CD4-positive, alpha-beta memory T cell (primary cell): ENCODE results near the gene GSPT1. TPM values are rescaled to one million over a fixed set of nuclear protein-coding genes. Genes with fewer than 3 reads are reported as not detected.
A peak's percentile ranks its signal among the peaks of the same experiment; 100 is the strongest.
"Not testable (repeated sequence)": the region's sequence is repeated elsewhere in the genome, so short reads cannot be mapped to it uniquely, and the experiment has no call there.

Experiments used
- CTCF ChIA-PET: fragments of 350-600 bp; sonication (Branson Sonifier 250); formaldehyde crosslinking; loops from one replicate; lab custom pipeline; 2021; ENCODE audit warnings: inconsistent platforms; ENCODE audit not compliant: partially characterized antibody; lab: Charles Lee
- POLR2A ChIA-PET: fragments of 350-600 bp; sonication (Branson Sonifier 250); formaldehyde crosslinking; loops from one replicate; lab custom pipeline; 2021; ENCODE audit not compliant: partially characterized antibody; lab: Charles Lee
- DNase-seq, 5 donors: peaks; one replicate each; pipeline versions ENCODE4 v3.0.0 to v3.0.0-alpha.2; 2020 to 2022; ENCODE audit warnings: mixed read lengths in 1 of 5
- H3K27ac ChIP-seq: one replicate; pipeline ENCODE4 v1.7.0; 2013; ENCODE audit warnings: low read depth, low read length
- H3K27me3 ChIP-seq: 2 replicates; pipeline ENCODE4 v1.7.0; 2013; ENCODE audit warnings: mild to moderate bottlenecking, low read length, moderate library complexity; ENCODE audit not compliant: insufficient read depth
- H3K36me3 ChIP-seq: 2 replicates; pipeline ENCODE4 v1.7.0; 2013; ENCODE audit warnings: mild to moderate bottlenecking, low read length, moderate library complexity; ENCODE audit not compliant: insufficient read depth
- H3K4me1 ChIP-seq: 2 replicates; pipeline ENCODE4 v1.7.0; 2013; ENCODE audit warnings: mild to moderate bottlenecking, low read length, moderate library complexity; ENCODE audit not compliant: insufficient read depth
- H3K4me3 ChIP-seq, 2 donors: one replicate each; pipeline ENCODE4 v1.7.0; 2013; ENCODE audit warnings: low read length in 2 of 2, mild to moderate bottlenecking in 1 of 2
- H3K9me3 ChIP-seq, 2 donors: one replicate each; pipeline ENCODE4 v1.7.0; 2013; ENCODE audit warnings: low read length in 2 of 2, control low read depth in 1 of 2; ENCODE audit not compliant: control insufficient read depth in 1 of 2
- H3K27ac Mint-ChIP-seq, 7 donors: one replicate each; pipeline ENCODE4 v1.8.0; 2020 to 2021; ENCODE audit warnings: mixed read lengths in 7 of 7, mild to moderate bottlenecking in 6 of 7, inconsistent platforms in 3 of 7, moderate library complexity in 3 of 7
- H3K27me3 Mint-ChIP-seq, 2 donors: one replicate each; pipeline ENCODE4 v1.8.0; 2020 to 2021; ENCODE audit warnings: mixed read lengths in 2 of 2
- H3K36me3 Mint-ChIP-seq, 2 donors: one replicate each; pipeline ENCODE4 v1.8.0; 2020 to 2021; ENCODE audit warnings: mixed read lengths in 2 of 2, inconsistent platforms in 1 of 2, mild to moderate bottlenecking in 1 of 2
- H3K4me1 Mint-ChIP-seq, 4 donors: one replicate each; pipeline ENCODE4 v1.8.0; 2020 to 2021; ENCODE audit warnings: mixed read lengths in 4 of 4, mild to moderate bottlenecking in 1 of 4
- H3K4me3 Mint-ChIP-seq, 8 donors: one replicate each; pipeline ENCODE4 v1.8.0; 2020 to 2021; ENCODE audit warnings: mixed read lengths in 8 of 8, mild to moderate bottlenecking in 7 of 8, moderate library complexity in 6 of 8, inconsistent platforms in 3 of 8
- H3K9me3 Mint-ChIP-seq, 8 donors: one replicate each; pipeline ENCODE4 v1.8.0; 2020 to 2021; ENCODE audit warnings: mixed read lengths in 8 of 8, mild to moderate bottlenecking in 5 of 8, inconsistent platforms in 3 of 8, moderate library complexity in 1 of 8
- intact Hi-C: fragments of 100-400 bp; cut with micrococcal nuclease; formaldehyde crosslinking; loops from one replicate; pipeline ENCODE4 v1.15.1; 2023
- polyA plus RNA-seq, 2 donors: library from polyadenylated mRNA; unstranded; fragments of 300-500 nt; fragmentation: Illumina TruSeq; gene quantifications; one replicate each; pipeline ENCODE4 v1.2.3, GENCODE V29; 2021
- total RNA-seq, 2 experiments: library from RNA; stranded (reverse); gene quantifications; one replicate each; pipeline ENCODE4 v1.2.3, GENCODE V29; 2021

GSPT1 gene
- total and polyA plus RNA-seq, 4 experiments from 2014 or later, result 89.0 to 106 (median 98.7) TPM

DNA sequence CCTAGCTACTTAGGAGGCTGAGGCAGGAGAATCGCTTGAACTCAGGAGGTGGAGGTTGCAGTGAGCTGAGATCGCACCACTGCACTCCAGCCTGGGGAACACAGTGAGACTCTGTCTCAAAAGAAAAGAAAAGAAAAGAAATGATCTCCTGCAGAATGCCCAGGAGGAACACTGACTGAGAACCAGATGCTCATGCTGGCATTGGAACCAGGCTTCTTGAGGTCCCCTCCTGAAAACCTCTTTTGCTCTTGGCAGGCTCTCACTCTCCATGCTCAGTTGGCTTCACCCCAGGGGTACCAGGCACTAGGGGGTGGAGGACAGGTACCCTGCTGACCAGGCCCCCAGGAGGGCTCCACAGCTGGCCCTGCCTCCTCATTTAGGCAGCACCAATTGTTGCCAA lies 40.8 kb upstream of the GSPT1 start:
- H3K4me1 Mint-ChIP-seq, result no peaks in the 10 kb centered on the region
- no peak overlapping the region for H3K27ac Mint-ChIP-seq
- Histone ChIP-seq H3K36me3 (no peaks in the 10 kb centered on the region), H3K4me1 (no peaks in the 10 kb centered on the region), H3K27ac (no peak overlapping the region), H3K27me3 (no peaks in the 10 kb centered on the region), H3K9me3 (no peaks in the 10 kb centered on the region), H3K4me3 (no peak overlapping the region)
- CTCF ChIA-PET, result no interaction called here
- DNase-seq, result no peak
- POLR2A ChIA-PET, result no interaction called here
- H3K36me3 Mint-ChIP-seq, result no peaks in the 10 kb centered on the region
- H3K9me3 Mint-ChIP-seq, result no peaks in the 10 kb centered on the region
- intact Hi-C loops, result no loop called here
- H3K27me3 Mint-ChIP-seq, result peaks cover 0 to 6% of the 10 kb centered on the region in 2 donors
- no peak overlapping the region for H3K4me3 Mint-ChIP-seq

DNA sequence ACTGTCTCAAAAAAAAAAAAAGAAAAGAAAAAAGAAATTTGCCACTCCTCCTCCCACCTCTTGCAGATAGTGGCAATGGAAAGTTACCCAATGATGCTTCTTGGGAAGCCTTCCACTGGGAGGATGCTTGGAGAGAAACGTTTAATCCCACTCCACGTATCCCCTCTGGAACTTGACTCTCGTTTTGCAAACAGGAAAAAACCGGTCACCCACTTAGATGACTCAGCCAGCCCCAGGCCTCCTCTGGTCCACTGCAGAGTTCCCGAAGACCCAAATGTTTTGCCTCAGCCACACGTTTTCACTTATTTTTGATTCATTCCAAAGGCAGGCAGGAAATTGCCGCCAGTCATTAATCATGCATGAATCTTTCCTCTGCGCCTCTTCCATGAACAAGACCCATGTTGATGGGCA lies 40.0 kb upstream of the GSPT1 start:
- intact Hi-C loops, result no loop called here
- ChIA-PET CTCF (no interaction called here), POLR2A (no interaction called here)
- Histone ChIP-seq H3K27me3 (no peaks in the 10 kb centered on the region), H3K9me3 (no peaks in the 10 kb centered on the region), H3K36me3 (no peaks in the 10 kb centered on the region), H3K4me1 (no peaks in the 10 kb centered on the region), H3K4me3 (no peak overlapping the region), H3K27ac (no peak overlapping the region)
- H3K36me3 Mint-ChIP-seq, result no peaks in the 10 kb centered on the region
- no peaks in the 10 kb centered on the region for H3K4me1 Mint-ChIP-seq
- no peak overlapping the region for H3K4me3 Mint-ChIP-seq
- DNase-seq, result no peak
- no peak overlapping the region for H3K27ac Mint-ChIP-seq
- H3K9me3 Mint-ChIP-seq, result no peaks in the 10 kb centered on the region
- peaks cover 0 to 5% of the 10 kb centered on the region in 2 donors for H3K27me3 Mint-ChIP-seq

DNA sequence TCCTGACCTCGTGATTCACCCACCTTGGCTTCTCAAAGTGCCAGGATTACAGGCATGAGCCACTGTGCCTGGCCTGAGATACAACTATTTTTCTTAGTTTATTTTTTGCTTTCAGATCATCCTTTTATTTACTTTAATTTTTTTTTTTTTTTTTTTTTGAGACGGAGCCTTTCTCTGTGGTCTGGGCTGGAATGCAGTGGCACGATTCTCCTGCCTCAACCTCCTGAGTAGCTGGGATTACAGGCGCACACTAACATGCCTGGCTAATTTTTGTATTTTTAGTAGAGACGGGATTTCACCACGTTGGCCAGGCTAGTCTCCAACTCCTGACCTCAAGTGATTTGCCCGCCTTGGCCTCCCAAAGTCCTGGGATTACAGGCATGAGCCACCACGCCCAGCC lies 37.8 kb upstream of the GSPT1 start:
- intact Hi-C loops, H3K4me3 Mint-ChIP-seq: not testable (repeated sequence)

DNA sequence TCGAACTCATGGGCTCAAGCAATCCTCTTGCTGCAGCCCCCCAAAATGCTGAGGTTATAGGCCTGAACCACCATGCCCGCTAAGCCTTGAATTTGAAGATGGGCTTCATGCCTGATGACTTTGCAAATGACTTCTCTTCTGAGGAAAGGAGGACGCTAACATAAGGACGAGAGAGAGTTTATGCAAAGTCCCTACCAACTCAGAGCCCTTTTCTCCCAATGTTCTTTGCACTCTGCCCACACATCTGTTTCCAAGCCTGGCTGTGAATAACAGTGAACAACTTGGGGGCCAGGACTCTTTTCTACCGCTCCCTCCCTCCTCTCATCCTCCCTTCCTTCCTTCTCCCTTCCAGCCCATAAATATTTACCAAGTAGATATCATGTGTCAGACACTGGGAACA lies 34.6 kb upstream of the GSPT1 start:
- H3K4me3 ChIP-seq, result no peak overlapping the region
- Mint-ChIP-seq H3K36me3 (no peaks in the 10 kb centered on the region), H3K4me1 (no peaks in the 10 kb centered on the region), H3K27ac (peak overlapping the region in 1 of 7 donors; percentile 53), H3K9me3 (no peaks in the 10 kb centered on the region), H3K27me3 (no peaks in the 10 kb centered on the region), H3K4me3 (no peak overlapping the region)
- no peaks in the 10 kb centered on the region for H3K9me3 ChIP-seq
- H3K27me3 ChIP-seq, result no peaks in the 10 kb centered on the region
- intact Hi-C loops, result no loop called here
- H3K27ac ChIP-seq, result no peak overlapping the region
- POLR2A ChIA-PET, result no interaction called here
- CTCF ChIA-PET, result no interaction called here
- no peaks in the 10 kb centered on the region for H3K4me1 ChIP-seq
- no peaks in the 10 kb centered on the region for H3K36me3 ChIP-seq
- DNase-seq, result no peak

More for the DNA sequence above, 37.8 kb upstream of the GSPT1 start:
- H3K36me3 ChIP-seq, H3K27me3 ChIP-seq, CTCF ChIA-PET, H3K9me3 Mint-ChIP-seq, H3K4me1 Mint-ChIP-seq, H3K4me1 ChIP-seq, H3K27me3 Mint-ChIP-seq, POLR2A ChIA-PET, H3K27ac Mint-ChIP-seq, H3K9me3 ChIP-seq, H3K4me3 ChIP-seq, DNase-seq, H3K36me3 Mint-ChIP-seq, H3K27ac ChIP-seq: not testable (repeated sequence)

DNA sequence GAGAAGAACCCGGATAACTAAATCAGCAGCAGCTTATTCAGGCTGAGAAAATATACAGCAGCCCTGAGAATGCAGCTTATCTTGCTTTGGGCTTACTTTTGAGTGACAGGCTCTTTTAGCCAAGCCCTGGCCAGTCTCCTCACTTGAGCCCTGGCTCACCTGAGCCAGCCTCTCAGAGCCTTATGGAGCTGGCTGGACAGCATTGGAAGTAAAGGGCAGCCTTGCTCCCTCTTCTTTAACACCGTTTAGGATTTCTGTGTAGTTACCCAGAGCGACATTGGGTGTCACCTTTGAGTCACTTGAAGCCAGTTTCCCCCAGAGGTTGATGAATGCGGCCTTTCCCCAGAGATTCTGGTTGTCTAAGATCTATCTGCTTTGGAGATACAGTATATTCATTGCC lies 33.8 kb upstream of the GSPT1 start:
- no peaks in the 10 kb centered on the region for H3K27me3 ChIP-seq
- Mint-ChIP-seq H3K4me3 (no peak overlapping the region), H3K9me3 (no peaks in the 10 kb centered on the region), H3K27me3 (no peaks in the 10 kb centered on the region), H3K4me1 (no peaks in the 10 kb centered on the region), H3K36me3 (no peaks in the 10 kb centered on the region), H3K27ac (no peak overlapping the region)
- no peak overlapping the region for H3K27ac ChIP-seq
- ChIA-PET CTCF (interaction anchor here (1.2 to 1.3 kb wide), 2 partner anchors 118 to 148 kb away, joined by 3 to 9 read pairs; no protein-coding TSS in a partner anchor), POLR2A (interaction anchor here (1.4 kb wide), 1 partner anchor 119 kb away, joined by 4 read pairs; no protein-coding TSS in a partner anchor)
- no peak overlapping the region for H3K4me3 ChIP-seq
- H3K4me1 ChIP-seq, result no peaks in the 10 kb centered on the region
- intact Hi-C loops, result no loop called here
- H3K9me3 ChIP-seq, result no peaks in the 10 kb centered on the region
- no peaks in the 10 kb centered on the region for H3K36me3 ChIP-seq
- peak in 3 of 5 donors; percentile 4 to 5 (median 5) for DNase-seq

DNA sequence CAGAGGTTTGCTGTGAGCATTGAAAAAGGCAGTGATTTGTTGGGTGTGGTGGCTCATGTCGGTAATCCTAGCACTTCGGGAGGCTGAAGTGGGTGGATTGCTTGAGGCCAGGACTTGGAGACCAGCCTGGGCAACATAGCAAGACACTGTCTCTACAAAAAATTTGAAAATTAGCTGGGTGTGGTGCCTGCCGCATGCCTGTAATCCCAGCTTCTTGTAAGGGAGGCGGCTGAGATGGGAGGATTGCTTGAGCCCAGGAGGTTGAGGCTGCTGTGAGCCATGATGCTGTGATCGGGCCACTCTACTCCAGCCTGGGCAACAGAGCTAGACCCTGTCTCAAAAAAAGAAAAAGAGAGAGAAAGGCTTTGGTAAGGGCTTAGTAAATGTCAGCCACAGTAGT lies 33.1 kb upstream of the GSPT1 start:
- Mint-ChIP-seq H3K27ac (peak overlapping the region in 2 of 7 donors; percentile 50 to 66), H3K9me3 (no peaks in the 10 kb centered on the region), H3K27me3 (no peaks in the 10 kb centered on the region), H3K36me3 (no peaks in the 10 kb centered on the region), H3K4me3 (no peak overlapping the region), H3K4me1 (no peaks in the 10 kb centered on the region)
- no peak overlapping the region for H3K4me3 ChIP-seq
- POLR2A ChIA-PET, result interaction anchor here (1.4 kb wide), 1 partner anchor 120 kb away, joined by 4 read pairs; no protein-coding TSS in a partner anchor
- no peaks in the 10 kb centered on the region for H3K4me1 ChIP-seq
- CTCF ChIA-PET, result interaction anchor here (1.2 to 2.6 kb wide), 3 partner anchors 119 to 148 kb away, joined by 3 to 9 read pairs (median 7); no protein-coding TSS in a partner anchor
- no peaks in the 10 kb centered on the region for H3K27me3 ChIP-seq
- DNase-seq, result no peak
- H3K9me3 ChIP-seq, result no peaks in the 10 kb centered on the region
- H3K27ac ChIP-seq, result no peak overlapping the region
- H3K36me3 ChIP-seq, result no peaks in the 10 kb centered on the region
- intact Hi-C loops, result no loop called here

DNA sequence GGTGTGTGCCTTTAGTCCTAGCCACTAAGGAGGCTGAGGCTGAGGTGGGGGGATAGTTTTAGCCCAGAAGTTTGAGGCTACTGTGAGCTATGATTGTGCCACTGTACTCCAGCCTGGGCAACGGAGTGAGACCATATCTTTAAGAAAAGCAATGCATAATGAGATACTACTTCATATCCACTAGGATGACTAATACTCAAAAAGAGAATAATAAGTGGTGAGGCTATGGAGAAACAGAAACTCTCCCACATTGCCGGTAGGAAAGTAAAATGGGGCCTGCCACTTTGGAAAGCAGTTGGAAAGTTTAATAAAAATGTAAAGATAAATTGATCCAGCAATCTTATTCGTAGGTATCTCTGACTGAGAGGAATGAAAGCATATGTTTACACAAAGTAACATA lies 30.7 kb upstream of the GSPT1 start:
- Histone ChIP-seq H3K27ac (no peak overlapping the region), H3K4me3 (no peak overlapping the region), H3K36me3 (no peaks in the 10 kb centered on the region), H3K27me3 (no peaks in the 10 kb centered on the region), H3K9me3 (no peaks in the 10 kb centered on the region), H3K4me1 (no peaks in the 10 kb centered on the region)
- CTCF ChIA-PET, result interaction anchor here (2.6 kb wide), 1 partner anchor 122 kb away, joined by 7 read pairs; no protein-coding TSS in a partner anchor
- Mint-ChIP-seq H3K27me3 (no peaks in the 10 kb centered on the region), H3K27ac (no peak overlapping the region), H3K4me3 (no peak overlapping the region), H3K9me3 (no peaks in the 10 kb centered on the region), H3K4me1 (no peaks in the 10 kb centered on the region), H3K36me3 (no peaks in the 10 kb centered on the region)
- no peak for DNase-seq
- POLR2A ChIA-PET, result no interaction called here
- intact Hi-C loops, result no loop called here

DNA sequence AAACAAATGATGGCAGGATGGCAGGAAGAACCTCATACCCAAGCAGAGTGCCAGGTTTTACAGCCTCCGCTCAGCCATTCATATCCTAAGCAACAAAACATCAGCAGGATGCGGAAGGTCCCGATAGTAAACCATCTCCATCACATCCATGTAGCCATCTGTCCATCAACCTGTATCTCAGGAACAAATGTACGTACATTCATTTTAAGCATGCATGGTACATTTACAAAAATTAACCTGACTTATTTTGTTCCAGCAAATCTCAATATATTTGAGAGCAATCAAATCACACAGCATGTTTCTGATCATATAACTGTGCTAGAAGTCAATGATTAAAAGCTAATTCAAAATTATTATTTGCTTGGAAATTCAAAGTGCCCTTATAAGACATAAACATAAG lies 26.2 kb upstream of the GSPT1 start, which contains the start of gene NPIPB2:
Gene NPIPB2, minus strand, starts transcription at position 101 of the 400 bp plus-strand sequence. Its CDS starts 0 bp downstream, at position 101.
- DNase-seq, H3K4me3 Mint-ChIP-seq, H3K9me3 Mint-ChIP-seq, H3K27ac ChIP-seq, H3K4me3 ChIP-seq, H3K27ac Mint-ChIP-seq, H3K9me3 ChIP-seq, intact Hi-C loops, H3K4me1 ChIP-seq, H3K27me3 Mint-ChIP-seq, CTCF ChIA-PET, H3K36me3 Mint-ChIP-seq, H3K4me1 Mint-ChIP-seq, H3K27me3 ChIP-seq, POLR2A ChIA-PET, H3K36me3 ChIP-seq: not testable (repeated sequence)
